Activated CD4-positive, CD25-positive, alpha-beta regulatory T cell treated with anti-CD3 and anti-CD28 coated beads, Interleukin-2, amount 50 U/mL, for 24 hours (primary cell): ENCODE measurements around the gene CABCOCO1.

Experiments used
- ATAC-seq, 2 donors: fragments of 150-1000 bp; cut with Tn5 transposase; one replicate each; pipeline ENCODE4 v1.10.0; 2021; ENCODE audit warnings: mild to moderate bottlenecking in 1 of 2, moderate library complexity in 1 of 2

CABCOCO1 gene

GRCh38 chr10:61662794-61663259 lies at the start of gene CABCOCO1:
Gene CABCOCO1, plus strand, starts transcription at chr10:61662929. Its CDS starts 44 bp downstream, at chr10:61662973.
- no peak for ATAC-seq

DNA sequence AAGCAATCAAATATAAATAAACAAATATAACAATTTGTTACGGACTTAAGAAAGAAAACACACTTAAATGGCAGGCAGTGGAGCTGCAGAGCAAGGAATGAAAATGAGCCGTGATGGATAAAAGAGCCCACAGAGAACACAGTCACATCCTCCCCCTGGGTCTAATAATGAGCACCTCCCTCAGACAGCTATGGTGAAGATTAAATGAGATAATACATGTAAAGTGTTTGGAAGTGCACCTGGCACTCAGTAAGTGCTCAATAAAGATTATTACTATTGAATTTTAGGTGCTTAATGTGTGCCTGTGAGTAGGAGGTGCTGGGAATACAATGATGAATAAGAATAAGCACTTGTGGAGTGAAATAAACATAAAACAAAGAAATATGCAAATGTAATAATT lies 49.1 kb upstream of the CABCOCO1 start:
- ATAC-seq, result no peak

DNA sequence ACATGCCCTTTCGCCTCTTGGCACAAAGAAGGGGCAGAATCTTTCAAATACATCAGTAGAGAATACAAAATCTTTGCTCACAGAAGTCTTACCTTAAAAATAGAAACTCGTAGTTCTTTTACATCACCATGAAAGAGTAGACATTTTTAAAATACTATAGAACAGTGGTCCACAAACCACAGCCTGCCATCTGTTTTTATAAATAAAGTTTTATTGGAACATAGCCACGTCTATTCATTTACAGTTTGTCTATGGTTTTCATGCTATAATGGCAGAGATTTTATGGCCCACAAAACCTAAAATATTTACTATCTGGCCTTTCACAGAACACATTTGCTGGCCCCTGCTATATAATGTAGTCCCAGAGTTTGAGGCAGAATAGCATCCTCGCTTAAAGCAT lies 46.1 kb upstream of the CABCOCO1 start:
- no peak for ATAC-seq

DNA sequence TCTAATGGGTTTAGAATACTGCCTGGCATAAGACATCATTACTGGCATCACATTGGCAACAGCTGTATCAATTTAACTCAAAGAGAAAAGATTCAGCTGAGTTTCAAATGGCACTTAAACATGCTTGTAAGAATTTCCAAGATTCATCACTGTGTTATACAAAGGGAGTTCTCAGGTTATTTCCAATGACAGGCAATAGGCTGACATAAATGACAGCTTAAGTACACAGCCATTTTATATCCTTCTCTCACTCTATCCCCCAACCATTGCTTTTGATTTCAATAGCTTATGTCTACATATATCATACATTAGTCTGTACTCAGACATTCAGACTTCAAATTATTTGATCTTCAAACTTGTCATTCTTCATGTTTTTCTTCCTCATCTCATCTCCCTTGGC lies 45.5 kb upstream of the CABCOCO1 start:
- no peak for ATAC-seq

GRCh38 chr10:61617586-61617985 lies 45.1 kb upstream of the CABCOCO1 start:
- ATAC-seq, result no peak

DNA sequence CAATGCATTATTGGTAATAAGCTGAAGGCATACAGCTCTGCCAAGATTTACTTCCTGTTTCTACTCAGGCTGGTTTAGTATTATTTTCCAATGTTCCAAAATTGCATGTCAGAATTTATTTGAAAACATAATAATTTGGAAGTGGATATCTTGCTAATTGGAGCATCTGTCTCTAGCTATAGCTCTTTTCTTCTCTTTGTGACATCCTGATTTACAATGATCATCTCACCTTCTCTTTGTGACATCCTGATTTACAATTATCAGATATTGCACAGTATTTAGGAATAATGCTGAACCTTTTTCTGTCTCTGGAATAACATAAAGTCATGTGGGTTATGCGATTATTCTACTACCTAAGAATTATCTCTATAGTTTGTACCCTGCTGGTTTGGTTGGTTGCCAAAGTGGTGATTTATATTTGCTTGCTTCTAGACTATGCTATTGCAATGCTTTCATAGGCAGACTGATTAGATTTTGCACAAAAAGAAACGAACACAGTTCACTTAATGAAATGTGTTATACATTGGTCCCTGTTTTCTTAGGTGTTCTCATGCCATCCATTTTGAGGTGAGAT lies 44.3 kb upstream of the CABCOCO1 start:
- no peak for ATAC-seq

GRCh38 chr10:61620506-61620905 lies 42.2 kb upstream of the CABCOCO1 start:
- no peak for ATAC-seq

GRCh38 chr10:61621605-61622051 lies 41.1 kb upstream of the CABCOCO1 start:
- ATAC-seq, result no peak

DNA sequence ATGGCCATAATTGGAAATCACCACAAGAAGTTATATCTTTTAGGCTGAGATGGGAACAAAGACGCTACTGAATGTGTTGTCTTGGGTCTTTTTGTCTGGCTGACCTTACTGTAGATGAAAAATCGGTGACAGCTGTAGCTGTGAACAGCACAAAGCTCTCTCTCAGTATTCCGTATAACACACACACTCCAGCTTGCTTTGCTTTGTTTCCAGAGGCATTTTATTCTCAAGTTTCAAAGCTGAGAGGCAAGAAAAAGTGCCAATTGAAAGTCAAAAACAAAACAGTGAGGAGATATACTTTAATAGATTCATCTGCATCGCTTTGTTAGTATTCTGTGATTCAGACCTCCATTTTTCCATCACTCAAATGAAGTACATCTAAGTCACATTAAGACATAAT lies 39.6 kb upstream of the CABCOCO1 start:
- no peak for ATAC-seq

DNA sequence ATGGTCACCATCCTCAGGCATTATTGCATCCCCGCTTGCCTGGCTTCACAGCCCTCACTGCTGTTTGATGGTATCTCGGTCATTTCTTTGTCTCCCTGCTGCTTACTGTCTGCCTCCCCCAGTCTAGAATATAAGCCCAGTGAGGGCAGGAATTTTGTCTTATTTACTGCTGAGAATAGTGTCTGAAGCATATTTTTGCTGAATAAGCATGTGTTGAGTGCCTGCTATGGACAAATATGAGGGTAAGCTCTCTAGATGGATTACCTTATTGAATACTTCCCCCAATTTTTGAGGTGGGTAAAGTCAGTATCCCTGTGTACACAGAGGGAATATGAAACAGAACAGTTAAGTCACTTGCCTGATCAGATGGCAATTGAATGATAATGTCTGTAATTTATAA lies 36.5 kb upstream of the CABCOCO1 start:
- no peak for ATAC-seq

DNA sequence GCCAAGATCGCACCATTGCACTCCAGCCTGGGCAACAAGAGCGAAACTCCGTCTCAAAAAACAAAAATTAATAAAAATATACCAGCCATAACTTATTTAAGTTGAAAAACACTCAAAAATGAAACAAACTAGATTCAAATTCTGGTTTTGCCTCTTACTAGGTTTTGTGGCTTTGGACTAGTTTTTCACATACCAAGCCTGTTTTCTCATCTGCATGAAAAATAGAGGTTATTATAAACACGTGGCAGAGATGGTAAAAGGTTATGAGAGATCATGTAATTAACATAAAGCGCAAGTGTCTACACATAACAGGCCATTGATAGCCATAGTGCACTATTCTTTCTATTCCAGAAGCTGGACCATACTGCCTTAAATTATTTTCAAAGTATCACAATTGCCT lies 35.5 kb upstream of the CABCOCO1 start:
- no peak for ATAC-seq

DNA sequence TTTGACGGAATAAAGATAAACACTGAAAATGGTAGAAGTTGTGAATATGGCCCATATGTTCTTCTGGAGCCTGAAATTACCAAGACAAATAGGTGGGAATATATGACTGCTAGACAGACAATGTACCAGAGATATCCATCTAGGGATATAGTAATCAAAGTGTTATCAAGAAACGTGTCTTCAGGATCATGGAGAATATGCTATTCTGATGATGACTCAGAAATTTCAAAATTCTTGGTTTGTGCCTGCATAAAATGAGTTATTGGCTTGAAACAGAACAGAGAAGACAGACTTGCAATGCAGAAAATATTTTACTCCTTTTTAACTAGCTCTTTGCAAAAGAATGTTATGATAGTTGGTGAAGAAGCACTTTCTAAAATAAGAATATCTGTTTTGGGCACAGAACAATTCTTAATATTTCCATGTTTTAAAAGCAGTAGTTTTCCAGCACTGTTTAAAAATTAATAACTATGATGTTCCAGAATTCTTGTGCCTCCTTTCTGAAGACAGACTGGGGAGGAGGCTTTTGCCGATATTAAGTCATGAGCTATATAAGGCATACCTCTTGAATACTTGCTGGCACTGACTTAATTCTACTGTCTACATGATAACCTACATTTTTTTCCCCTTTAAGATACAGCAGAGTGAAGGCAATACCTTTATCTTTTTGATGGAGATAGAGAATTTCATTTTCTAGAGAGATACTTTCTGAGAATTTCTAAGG lies 34.4 kb upstream of the CABCOCO1 start:
- ATAC-seq, result no peak

- ATAC-seq, result no peak
These were observed 33.7 kb upstream of the CABCOCO1 start for GRCh38 chr10:61628875-61629513.

DNA sequence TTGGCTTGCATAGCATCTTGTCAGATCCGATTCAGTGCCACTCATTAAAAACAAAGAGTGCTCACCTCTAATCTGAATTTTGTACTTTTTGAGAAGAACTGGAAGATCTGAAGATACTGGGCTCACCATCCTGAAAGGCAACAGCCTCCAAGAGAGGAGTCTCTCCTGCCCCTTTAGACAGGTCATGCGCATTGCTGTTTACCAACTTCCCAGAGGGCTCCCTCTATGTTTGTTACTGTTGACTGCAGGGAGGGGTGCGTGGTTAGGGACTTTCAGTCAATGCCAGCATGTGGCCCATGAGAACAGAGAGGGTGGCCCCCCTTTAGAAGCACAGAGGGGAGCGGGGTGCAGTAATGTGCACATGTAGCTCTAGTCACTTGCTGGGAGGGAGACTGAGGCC lies 33.2 kb upstream of the CABCOCO1 start:
- no peak for ATAC-seq

GRCh38 chr10:61632057-61632670 lies 30.6 kb upstream of the CABCOCO1 start:
- no peak for ATAC-seq

DNA sequence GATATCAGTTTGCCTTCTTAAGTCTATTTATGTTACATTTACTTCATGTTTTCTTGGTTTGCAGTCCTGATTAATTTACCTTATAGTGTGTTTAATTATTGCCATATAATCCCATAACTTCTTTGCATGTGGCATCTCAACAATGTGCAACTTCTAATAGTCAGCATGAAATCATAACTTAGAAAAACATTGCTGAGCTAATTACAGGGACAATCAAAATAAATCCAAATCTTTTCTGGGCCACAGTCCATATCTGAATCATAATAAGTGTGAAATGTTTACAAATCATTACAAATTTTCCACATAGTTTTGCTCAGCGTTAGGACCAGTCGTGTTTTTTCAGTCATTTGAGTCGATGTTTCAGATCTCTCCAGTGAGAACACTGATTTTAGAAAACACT lies 29.1 kb upstream of the CABCOCO1 start:
- ATAC-seq, result no peak

DNA sequence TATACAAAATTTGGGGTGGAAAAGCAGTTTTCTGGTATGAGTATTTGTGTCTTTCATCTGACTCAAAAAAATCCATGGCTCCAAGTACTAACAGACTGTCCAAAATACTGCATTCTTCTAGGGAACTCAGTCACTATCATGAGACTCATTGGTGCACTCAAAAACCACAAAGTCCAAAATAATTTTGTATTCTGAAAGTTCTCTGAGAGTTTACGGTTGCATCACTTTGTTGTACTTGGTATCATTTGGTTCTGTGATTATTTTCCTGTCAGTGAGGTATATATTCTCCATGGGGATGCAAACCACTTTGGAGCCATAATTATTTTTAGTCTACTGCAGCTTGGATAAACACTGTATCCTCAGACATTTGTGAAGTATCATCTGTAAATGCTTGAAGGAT lies 28.0 kb upstream of the CABCOCO1 start:
- no peak for ATAC-seq

- no peak for ATAC-seq
These were observed 27.3 kb upstream of the CABCOCO1 start for GRCh38 chr10:61635471-61635870.

DNA sequence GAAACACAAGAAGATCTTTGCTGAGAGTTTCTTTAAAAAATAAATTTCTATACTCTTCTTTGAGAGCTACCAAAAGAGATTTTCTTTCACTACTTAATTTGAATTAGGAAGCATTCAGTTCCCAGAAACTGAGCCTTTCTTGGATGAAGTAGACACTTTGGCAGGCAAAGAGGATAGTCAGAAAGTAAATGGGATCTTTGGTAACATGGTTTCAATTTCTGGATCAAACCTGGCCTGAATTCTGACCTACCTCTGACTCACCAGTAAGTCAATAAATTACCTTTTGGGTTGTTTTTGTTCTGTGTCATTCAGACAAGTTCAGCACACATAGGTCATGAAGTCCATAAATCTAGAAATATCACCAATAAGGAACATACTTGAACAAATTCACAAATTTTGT lies 26.8 kb upstream of the CABCOCO1 start:
- ATAC-seq, result no peak

- no peak for ATAC-seq
These were observed 22.8 kb upstream of the CABCOCO1 start for GRCh38 chr10:61639952-61640351.

DNA sequence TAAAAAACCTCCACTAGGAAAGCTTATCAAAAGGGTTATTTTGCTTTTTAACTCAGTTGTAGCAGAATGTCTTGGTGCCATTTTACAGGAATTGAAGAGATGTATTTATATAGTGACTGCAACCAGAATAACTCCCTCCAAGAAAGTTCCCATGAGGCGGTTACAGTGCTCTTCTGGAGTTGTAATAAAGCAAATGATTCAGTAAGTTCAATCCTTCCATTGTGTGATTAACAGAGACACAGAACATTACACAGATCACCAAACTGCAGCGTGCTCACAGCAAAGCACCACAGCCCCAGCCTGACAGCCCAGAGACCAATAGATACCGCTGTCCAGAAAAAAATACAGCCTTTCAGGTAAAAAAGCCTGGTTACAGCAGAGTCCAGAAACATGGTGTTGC lies 21.9 kb upstream of the CABCOCO1 start:
- ATAC-seq, result no peak

GRCh38 chr10:61642150-61642571 lies 20.6 kb upstream of the CABCOCO1 start:
- ATAC-seq, result no peak

DNA sequence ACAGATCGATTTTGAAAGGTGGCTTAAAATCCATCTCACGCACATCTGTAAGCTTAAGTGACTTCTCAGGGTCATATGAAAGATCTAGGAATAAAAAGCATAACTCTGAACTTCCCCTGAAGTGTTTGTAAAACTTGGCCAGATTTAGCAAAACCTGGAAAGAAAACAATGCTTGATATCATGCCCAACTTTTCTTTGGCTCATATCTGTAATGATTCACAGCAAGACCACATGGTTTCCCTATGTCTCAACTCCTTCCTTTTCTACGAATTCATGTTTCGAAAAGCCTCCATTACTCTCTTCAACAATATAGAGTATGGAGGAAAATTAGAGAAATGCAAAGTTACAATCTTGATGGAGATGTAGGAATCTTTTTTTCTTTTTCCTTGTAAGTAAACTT lies 20.1 kb upstream of the CABCOCO1 start:
- ATAC-seq, result no peak

- no peak for ATAC-seq
These were observed 19.4 kb upstream of the CABCOCO1 start for GRCh38 chr10:61643316-61643751.
